ENCODE results near the gene HRAS. TPM values are rescaled to one million over a fixed set of nuclear protein-coding genes. Genes with fewer than 3 reads are reported as not detected.

Gene HRAS
- total RNA-seq, 1 experiment from 2014 or later = 104 TPM

GRCh38 chr11:489610-490185, 45.7 kb downstream of the HRAS start:
- Histone ChIP-seq H3K4me2 (ENCODE audit: low read length) (no peak overlapping the region), H3K9ac (ENCODE audit: low read length) (no peak overlapping the region), H3K9me2 (ENCODE audit: insufficient read depth) (no peaks in the 10 kb centered on the region), H3K79me2 (ENCODE audit: insufficient read depth, low read length) (no peaks in the 10 kb centered on the region; the same call in 1 of the 2 replicates), H3K4me1 (ENCODE audit: control insufficient read depth in 1 of 2, insufficient read depth in 2 of 2, low read length in 2 of 2) (no peaks in the 10 kb centered on the region), H3K27ac (ENCODE audit: low read depth, low read length) (no peak overlapping the region), H3K9me3 (ENCODE audit: control insufficient read depth in 1 of 2, insufficient read depth in 1 of 2, low read depth in 1 of 2, low read length in 2 of 2) (no peaks in the 10 kb centered on the region), H2AFZ (ENCODE audit: low read depth, low read length, poor library complexity, severe bottlenecking) (no peak overlapping the region), H3K4me3 (replicated peaks in 1 of 2; ENCODE audit: low read depth in 1 of 2, low read length in 2 of 2) (no peak overlapping the region), H4K20me1 (ENCODE audit: insufficient read depth) (no peaks in the 10 kb centered on the region), H3K27me3 (ENCODE audit: insufficient read depth, low read length) (no peaks in the 10 kb centered on the region), H3K36me3 (ENCODE audit: control insufficient read depth in 1 of 2, insufficient read depth in 2 of 2, low read length in 2 of 2) (peaks cover 0 to 4% of the 10 kb centered on the region in 2 experiments; a peak in 2 of 4 replicates)
- BruUV-seq (replicated peaks) = no TSS peak
- RAD21 ChIA-PET (ENCODE audit: low non-redundant PET in 1 of 2, low total read pairs in 2 of 2, uncharacterized antibody in 2 of 2, unreplicated experiment in 2 of 2) = no interaction called here
- CTCF ChIA-PET = no interaction called here
- ATAC-seq = no peak
- DNase-seq (ENCODE audit: low read depth, low spot score) = no peak
- intact Hi-C loops (cut with micrococcal nuclease) = no loop called here
- TF ChIP-seq TCF7L2 (IDR thresholded peaks at IDR 0.05; ENCODE audit: borderline replicate concordance, extremely low read depth, insufficient read depth, insufficient read length) = no peak
- no peak for TF ChIP-seq MAX (IDR thresholded peaks at IDR 0.05)
- no peak for TF ChIP-seq JUND (IDR thresholded peaks at IDR 0.05)
- no peak for TF ChIP-seq SIN3A (IDR thresholded peaks at IDR 0.05; ENCODE audit: low read depth)
- TF ChIP-seq EZH2 (IDR thresholded peaks at IDR 0.05) = no peak
- TF ChIP-seq REST (IDR thresholded peaks at IDR 0.05; ENCODE audit: low read depth) = no peak
- POLR2A ChIA-PET = no interaction called here

Data from HCT116 (cell line).